H1 (cell line): ENCODE measurements around the gene TEX14. TPM values are rescaled to one million over a fixed set of nuclear protein-coding genes. Genes with fewer than 3 reads are reported as not detected.

ENCODE experiments used
- ASH2L ChIP-seq: fragments of 200-600, 300-600 bp; sonication (generic); IDR thresholded peaks from one replicate; pipeline ENCODE4 v1.7.1; 2017; ENCODE audit warnings: low read length
- CHD7 ChIP-seq: fragments of 300-600 bp; sonication (generic); IDR thresholded peaks from 2 replicates; pipeline ENCODE4 v1.7.1; 2012; ENCODE audit warnings: low read length, moderate library complexity, mild to moderate bottlenecking, inconsistent platforms; ENCODE audit not compliant: insufficient replicate concordance
- CREB1 ChIP-seq: IDR thresholded peaks from 2 replicates; pipeline ENCODE4 v1.6.1; 2012; ENCODE audit warnings: inconsistent platforms
- CTCF ChIP-seq, 3 experiments: IDR thresholded peaks; 1 replicate in 2 of 3; 2 replicates in 1 of 3; pipeline versions ENCODE4 v1.5.1 to v1.6.1; 2011; ENCODE audit warnings: low read length in 3 of 3, mild to moderate bottlenecking in 3 of 3, inconsistent platforms in 2 of 3, low read depth in 1 of 3, moderate library complexity in 1 of 3; ENCODE audit not compliant: insufficient read depth in 1 of 3; ENCODE audit errors: control extremely low read depth in 1 of 3
- EP300 ChIP-seq, 2 experiments: IDR thresholded peaks; 1 replicate in 1 of 2; 2 replicates in 1 of 2; pipeline ENCODE4 v1.6.1; 2011 to 2012; ENCODE audit warnings: low read depth in 2 of 2, low read length in 2 of 2, mild to moderate bottlenecking in 2 of 2, borderline replicate concordance in 1 of 2, inconsistent platforms in 1 of 2, moderate library complexity in 1 of 2
- NRF1 ChIP-seq: IDR thresholded peaks from 2 replicates; pipeline ENCODE4 v1.6.1; 2011; ENCODE audit warnings: mild to moderate bottlenecking, low read depth, low read length, improper control_type of control experiment
- POLR2A ChIP-seq, 2 experiments: IDR thresholded peaks; 1 replicate in 1 of 2; 2 replicates in 1 of 2; pipeline ENCODE4 v1.6.1; 2011; ENCODE audit warnings: low read depth in 2 of 2, low read length in 2 of 2, mild to moderate bottlenecking in 2 of 2; ENCODE audit errors: control extremely low read depth in 1 of 2
- RNF2 ChIP-seq: fragments of 200-900, 300-1000 bp; sonication (generic); IDR thresholded peaks from 2 replicates; pipeline ENCODE4 v1.7.1; 2016; ENCODE audit warnings: borderline replicate concordance, low read depth, mild to moderate bottlenecking, antibody characterized with exemption, low read length; ENCODE audit not compliant: poor library complexity, severe bottlenecking; ENCODE audit errors: missing control alignments
- TAF1 ChIP-seq: IDR thresholded peaks from 2 replicates; pipeline ENCODE4 v1.6.1; 2011; ENCODE audit warnings: mild to moderate bottlenecking, low read depth, low read length
- polyA plus RNA-seq, 7 experiments: library from polyadenylated mRNA; depleted of rRNA in 3 of 7; stranded (reverse) in 5 of 7; unstranded in 2 of 7; fragments of >200 nt in 5 of 7; fragments of 200-250 nt in 2 of 7; gene quantifications; 1 replicate in 5 of 7; 2 replicates in 1 of 7; 4 replicates in 1 of 7; pipeline versions ENCODE4 v1.2.1 to v1.2.3, GENCODE V29; 2011 to 2013; ENCODE audit warnings: missing spikeins in 2 of 7, mixed read lengths in 2 of 7
- total RNA-seq: library from RNA; stranded (reverse); fragmentation: NEBNext Ultra II Directional; extraction: Animal tissue kit (Norgen Biotek cat#: 25700); gene quantifications from 2 replicates; pipeline ENCODE4 v1.2.1, GENCODE V29; 2021

The TEX14 gene
- total and polyA plus RNA-seq, 2 of the 8 experiments (the other 6 are each of a cell fraction or from before 2014, with no cell fraction given), result 0.83 to 2.5 TPM

- TF ChIP-seq RNF2 (no peak), CTCF (IDR thresholded peaks at IDR 0.05; ENCODE audit: control extremely low read depth in 1 of 3, insufficient read depth in 1 of 3, low read depth in 1 of 3, low read length in 3 of 3) (peak; percentile 91 to 96 (median 91)), CREB1 (no peak), POLR2A (IDR thresholded peaks at IDR 0.05; ENCODE audit: control extremely low read depth in 1 of 2, low read depth in 2 of 2, low read length in 2 of 2) (no peak), NRF1 (no peak), ASH2L (no peak), EP300 (IDR thresholded peaks at IDR 0.05; ENCODE audit: borderline replicate concordance in 1 of 2, low read depth in 2 of 2, low read length in 2 of 2) (no peak), TAF1 (no peak), CHD7 (no peak)
Observed at GRCh38 chr17:58587713-58588117, 104.1 kb downstream of the TEX14 start (continued).
